Liver (tissue), 9 donors: Measurements from ENCODE around the gene TOLLIP. TPM values are rescaled to one million over a fixed set of nuclear protein-coding genes. Genes with fewer than 3 reads are reported as not detected.

Source experiments
- DNase-seq: peaks from one replicate; pipeline ENCODE4 v3.0.0-alpha.2; 2017; ENCODE audit warnings: low spot score
- H3K27ac ChIP-seq, 2 donors: one replicate each; pipeline ENCODE4 v1.7.0; 2013; ENCODE audit warnings: inconsistent platforms in 2 of 2, low read length in 2 of 2, control low read depth in 1 of 2, low read depth in 1 of 2, mild to moderate bottlenecking in 1 of 2
- H3K27me3 ChIP-seq, 4 donors: one replicate each; pipeline versions ENCODE4 v1.6.1 to v1.7.0; 2013; ENCODE audit warnings: low read length in 3 of 4, inconsistent platforms in 1 of 4, mild to moderate bottlenecking in 1 of 4, moderate library complexity in 1 of 4; ENCODE audit not compliant: control insufficient read depth in 4 of 4, insufficient read depth in 4 of 4
- H3K36me3 ChIP-seq, 4 donors: one replicate each; pipeline versions ENCODE4 v1.6.1 to v1.7.0; 2013; ENCODE audit warnings: low read length in 3 of 4, mild to moderate bottlenecking in 3 of 4, low read depth in 1 of 4, moderate library complexity in 1 of 4; ENCODE audit not compliant: control insufficient read depth in 4 of 4, insufficient read depth in 3 of 4
- H3K4me1 ChIP-seq, 4 donors: one replicate each; pipeline versions ENCODE4 v1.6.1 to v1.7.0; 2013; ENCODE audit warnings: low read length in 3 of 4, mild to moderate bottlenecking in 3 of 4, moderate library complexity in 1 of 4; ENCODE audit not compliant: control insufficient read depth in 4 of 4, insufficient read depth in 4 of 4
- H3K4me3 ChIP-seq, 3 donors: one replicate each; pipeline versions ENCODE4 v1.6.1 to v1.7.0; 2013; ENCODE audit warnings: low read length in 3 of 3, control low read depth in 1 of 3, low read depth in 1 of 3, mild to moderate bottlenecking in 1 of 3
- H3K9ac ChIP-seq, 2 donors: one replicate each; pipeline ENCODE4 v1.7.0; 2013; ENCODE audit warnings: low read length in 2 of 2, mild to moderate bottlenecking in 2 of 2, moderate library complexity in 2 of 2, control low read depth in 1 of 2, low read depth in 1 of 2
- H3K9me3 ChIP-seq, 4 donors: one replicate each; pipeline versions ENCODE4 v1.6.1 to v1.7.0; 2013; ENCODE audit warnings: low read length in 3 of 4; ENCODE audit not compliant: control insufficient read depth in 4 of 4
- ATF3 ChIP-seq: IDR thresholded peaks from 2 replicates; pipeline ENCODE4 v1.6.1; 2016; ENCODE audit warnings: antibody characterized with exemption
- EGR1 ChIP-seq, 2 donors: IDR thresholded peaks; 2 replicates each; pipeline ENCODE4 v1.6.1; 2016 to 2018; ENCODE audit warnings: antibody characterized with exemption in 2 of 2, low read depth in 2 of 2
- FOXA1 ChIP-seq: IDR thresholded peaks from 2 replicates; pipeline ENCODE4 v1.6.1; 2016; ENCODE audit warnings: antibody characterized with exemption
- FOXA2 ChIP-seq: IDR thresholded peaks from 2 replicates; pipeline ENCODE4 v1.6.1; 2016; ENCODE audit warnings: antibody characterized with exemption
- GABPA ChIP-seq, 2 donors: IDR thresholded peaks in 1 of 2; conservative IDR thresholded peaks in 1 of 2; 2 replicates each; pipeline ENCODE4 v1.6.1; 2016; ENCODE audit warnings: antibody characterized with exemption in 2 of 2, mild to moderate bottlenecking in 1 of 2, moderate library complexity in 1 of 2
- HNF4A ChIP-seq, 2 donors: conservative IDR thresholded peaks; 2 replicates each; pipeline ENCODE4 v1.6.1; 2016; ENCODE audit warnings: antibody characterized with exemption in 2 of 2, mild to moderate bottlenecking in 2 of 2
- JUND ChIP-seq, 2 donors: IDR thresholded peaks; 2 replicates each; pipeline ENCODE4 v1.6.1; 2016; ENCODE audit warnings: antibody characterized with exemption in 2 of 2
- NR2F2 ChIP-seq: IDR thresholded peaks from 2 replicates; pipeline ENCODE4 v1.6.1; 2016; ENCODE audit warnings: antibody characterized with exemption
- RAD21 ChIP-seq, 2 donors: IDR thresholded peaks; 2 replicates each; pipeline ENCODE4 v1.6.1; 2016; ENCODE audit warnings: antibody characterized with exemption in 2 of 2, mild to moderate bottlenecking in 2 of 2
- RXRA ChIP-seq, 2 donors: IDR thresholded peaks; 2 replicates each; pipeline ENCODE4 v1.6.1; 2017 to 2018; ENCODE audit warnings: antibody characterized with exemption in 2 of 2, mild to moderate bottlenecking in 1 of 2
- SP1 ChIP-seq: IDR thresholded peaks from 2 replicates; pipeline ENCODE4 v1.6.1; 2018; ENCODE audit warnings: antibody characterized with exemption, mild to moderate bottlenecking
- TAF1 ChIP-seq: conservative IDR thresholded peaks from 2 replicates; pipeline ENCODE4 v1.6.1; 2016; ENCODE audit warnings: antibody characterized with exemption, mild to moderate bottlenecking
- WGBS: extraction: QIAGEN DNeasy Blood & Tissue Kit; methylation state at CpG from one replicate; pipeline ENCODE4 v1.1.7; 2013; 5-methylcytosine and 5-hydroxymethylcytosine counted together
- polyA plus RNA-seq, 2 donors: library from polyadenylated mRNA; stranded (reverse) in 1 of 2; unstranded in 1 of 2; fragments of 200-250 nt in 1 of 2; fragments of >200 nt in 1 of 2; fragmentation: Nextera tagmentation in 1 of 2; extraction: Ambion mirVana in 1 of 2; gene quantifications; one replicate each; pipeline versions ENCODE4 v1.2.1 to v1.2.3, GENCODE V29; 2013 to 2015
- total RNA-seq, 2 donors: library from RNA; depleted of rRNA; stranded (reverse); fragments of >200 nt; gene quantifications; one replicate each; pipeline ENCODE4 v1.2.3, GENCODE V29; 2014
- TF ChIP-seq, protein P1 (sequence below): IDR thresholded peaks from 2 replicates; pipeline ENCODE4 v1.6.1; 2016; ENCODE audit warnings: antibody characterized with exemption
- TF ChIP-seq, protein P2 (sequence below): IDR thresholded peaks from 2 replicates; pipeline ENCODE4 v1.6.1; 2016; ENCODE audit warnings: antibody characterized with exemption, mild to moderate bottlenecking
- TF ChIP-seq, protein P3 (sequence below): fragments of 150-350 bp; IDR thresholded peaks from 2 replicates; pipeline ENCODE4 v1.5.1; 2017; ENCODE audit warnings: improper control_type of control experiment, low read depth, low read length; ENCODE audit not compliant: missing input control
- donor health status: healthy.
- donor health status: healthy.
- donor health status: healthy.
- donor health status: healthy.
- donor health status: healthy.

Gene TOLLIP
- total and polyA plus RNA-seq, 4 donors: 27.5 to 102 (median 72.9) TPM

DNA sequence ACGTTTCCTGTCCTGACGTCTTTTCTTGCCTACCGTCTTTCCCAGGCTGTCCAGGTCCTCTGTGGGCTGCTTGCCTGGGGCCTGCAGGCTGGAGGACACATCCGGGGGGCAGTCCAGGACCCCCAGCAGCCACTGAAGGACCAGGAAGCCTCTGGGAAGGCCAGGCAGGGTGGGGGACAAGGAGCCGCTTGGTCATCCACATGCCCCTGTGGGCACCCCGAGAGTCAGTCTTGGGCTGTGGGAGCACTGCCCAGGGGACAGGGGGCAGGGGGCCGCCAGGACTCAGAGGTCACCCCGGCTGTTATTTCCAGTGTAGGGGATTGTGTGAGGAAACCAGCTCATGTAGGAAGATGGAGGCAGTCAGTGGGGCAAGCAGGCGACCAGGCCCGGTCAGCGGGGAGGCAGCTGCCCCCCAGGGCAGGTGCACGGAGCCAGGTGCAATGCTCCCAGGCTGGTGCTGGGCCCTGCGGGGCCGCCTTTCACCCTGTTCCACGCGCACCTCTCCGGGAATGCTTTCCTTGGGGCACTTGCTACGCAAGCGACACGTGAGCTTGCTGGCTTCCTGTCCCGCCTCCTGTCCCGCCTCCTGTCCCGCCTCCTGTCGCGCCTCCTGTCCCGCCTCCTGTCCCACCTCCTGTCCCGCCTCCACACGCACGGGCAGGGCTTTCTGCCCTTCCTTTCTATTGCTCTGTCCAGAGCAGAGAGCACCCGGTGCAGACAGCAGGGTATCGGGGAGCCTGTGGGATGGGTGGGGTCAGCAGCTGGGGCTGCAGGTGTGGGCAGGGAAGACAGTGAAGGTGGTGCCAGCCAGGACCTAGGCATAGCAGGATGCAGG, 47.0 kb downstream of the TOLLIP start:
- 13% methylated on average over 31 of the region's 31 CpGs for WGBS
- Histone ChIP-seq H3K4me3 (peak overlapping the region; percentile 47 to 73 (median 57)), H3K9me3 (no peaks in the 10 kb centered on the region), H3K4me1 (peaks cover 8 to 18% (median 14%) of the 10 kb centered on the region in 4 donors), H3K27ac (peak overlapping the region; percentile 67 to 78), H3K36me3 (no peaks in the 10 kb centered on the region), H3K9ac (no peak overlapping the region), H3K27me3 (no peaks in the 10 kb centered on the region)
- TF ChIP-seq TAF1 (no peak), SP1 (peak; percentile 52), RAD21 (IDR thresholded peaks at IDR 0.05) (no peak), RXRA (IDR thresholded peaks at IDR 0.05) (peak in 1 of 2 donors; percentile 53), FOXA1 (no peak), FOXA2 (no peak), JUND (IDR thresholded peaks at IDR 0.05) (no peak), GABPA (IDR thresholded peaks at IDR 0.05 in 1 of 2, conservative IDR thresholded peaks at IDR 0.05 in 1 of 2) (peak in 1 of 2 donors; percentile 90)
- TF ChIP-seq, protein P1, sequence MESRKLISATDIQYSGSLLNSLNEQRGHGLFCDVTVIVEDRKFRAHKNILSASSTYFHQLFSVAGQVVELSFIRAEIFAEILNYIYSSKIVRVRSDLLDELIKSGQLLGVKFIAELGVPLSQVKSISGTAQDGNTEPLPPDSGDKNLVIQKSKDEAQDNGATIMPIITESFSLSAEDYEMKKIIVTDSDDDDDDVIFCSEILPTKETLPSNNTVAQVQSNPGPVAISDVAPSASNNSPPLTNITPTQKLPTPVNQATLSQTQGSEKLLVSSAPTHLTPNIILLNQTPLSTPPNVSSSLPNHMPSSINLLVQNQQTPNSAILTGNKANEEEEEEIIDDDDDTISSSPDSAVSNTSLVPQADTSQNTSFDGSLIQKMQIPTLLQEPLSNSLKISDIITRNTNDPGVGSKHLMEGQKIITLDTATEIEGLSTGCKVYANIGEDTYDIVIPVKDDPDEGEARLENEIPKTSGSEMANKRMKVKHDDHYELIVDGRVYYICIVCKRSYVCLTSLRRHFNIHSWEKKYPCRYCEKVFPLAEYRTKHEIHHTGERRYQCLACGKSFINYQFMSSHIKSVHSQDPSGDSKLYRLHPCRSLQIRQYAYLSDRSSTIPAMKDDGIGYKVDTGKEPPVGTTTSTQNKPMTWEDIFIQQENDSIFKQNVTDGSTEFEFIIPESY: no peak
- peak; percentile 85 for DNase-seq

- Histone ChIP-seq H3K36me3 (no peaks in the 10 kb centered on the region), H3K27ac (no peak overlapping the region), H3K4me1 (peaks cover 8 to 18% (median 14%) of the 10 kb centered on the region in 4 donors), H3K27me3 (no peaks in the 10 kb centered on the region), H3K9me3 (no peaks in the 10 kb centered on the region), H3K4me3 (no peak overlapping the region), H3K9ac (no peak overlapping the region)
- DNase-seq: no peak
- TF ChIP-seq SP1 (no peak), FOXA1 (no peak), JUND (IDR thresholded peaks at IDR 0.05) (no peak), EGR1 (IDR thresholded peaks at IDR 0.05; ENCODE audit: low read depth in 2 of 2) (no peak), TAF1 (no peak), GABPA (IDR thresholded peaks at IDR 0.05 in 1 of 2, conservative IDR thresholded peaks at IDR 0.05 in 1 of 2) (no peak), ATF3 (no peak), RAD21 (IDR thresholded peaks at IDR 0.05) (no peak), HNF4A (conservative IDR thresholded peaks at IDR 0.05) (no peak), NR2F2 (no peak)
- TF ChIP-seq, protein P2, sequence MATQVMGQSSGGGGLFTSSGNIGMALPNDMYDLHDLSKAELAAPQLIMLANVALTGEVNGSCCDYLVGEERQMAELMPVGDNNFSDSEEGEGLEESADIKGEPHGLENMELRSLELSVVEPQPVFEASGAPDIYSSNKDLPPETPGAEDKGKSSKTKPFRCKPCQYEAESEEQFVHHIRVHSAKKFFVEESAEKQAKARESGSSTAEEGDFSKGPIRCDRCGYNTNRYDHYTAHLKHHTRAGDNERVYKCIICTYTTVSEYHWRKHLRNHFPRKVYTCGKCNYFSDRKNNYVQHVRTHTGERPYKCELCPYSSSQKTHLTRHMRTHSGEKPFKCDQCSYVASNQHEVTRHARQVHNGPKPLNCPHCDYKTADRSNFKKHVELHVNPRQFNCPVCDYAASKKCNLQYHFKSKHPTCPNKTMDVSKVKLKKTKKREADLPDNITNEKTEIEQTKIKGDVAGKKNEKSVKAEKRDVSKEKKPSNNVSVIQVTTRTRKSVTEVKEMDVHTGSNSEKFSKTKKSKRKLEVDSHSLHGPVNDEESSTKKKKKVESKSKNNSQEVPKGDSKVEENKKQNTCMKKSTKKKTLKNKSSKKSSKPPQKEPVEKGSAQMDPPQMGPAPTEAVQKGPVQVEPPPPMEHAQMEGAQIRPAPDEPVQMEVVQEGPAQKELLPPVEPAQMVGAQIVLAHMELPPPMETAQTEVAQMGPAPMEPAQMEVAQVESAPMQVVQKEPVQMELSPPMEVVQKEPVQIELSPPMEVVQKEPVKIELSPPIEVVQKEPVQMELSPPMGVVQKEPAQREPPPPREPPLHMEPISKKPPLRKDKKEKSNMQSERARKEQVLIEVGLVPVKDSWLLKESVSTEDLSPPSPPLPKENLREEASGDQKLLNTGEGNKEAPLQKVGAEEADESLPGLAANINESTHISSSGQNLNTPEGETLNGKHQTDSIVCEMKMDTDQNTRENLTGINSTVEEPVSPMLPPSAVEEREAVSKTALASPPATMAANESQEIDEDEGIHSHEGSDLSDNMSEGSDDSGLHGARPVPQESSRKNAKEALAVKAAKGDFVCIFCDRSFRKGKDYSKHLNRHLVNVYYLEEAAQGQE: no peak
- TF ChIP-seq, protein P3, sequence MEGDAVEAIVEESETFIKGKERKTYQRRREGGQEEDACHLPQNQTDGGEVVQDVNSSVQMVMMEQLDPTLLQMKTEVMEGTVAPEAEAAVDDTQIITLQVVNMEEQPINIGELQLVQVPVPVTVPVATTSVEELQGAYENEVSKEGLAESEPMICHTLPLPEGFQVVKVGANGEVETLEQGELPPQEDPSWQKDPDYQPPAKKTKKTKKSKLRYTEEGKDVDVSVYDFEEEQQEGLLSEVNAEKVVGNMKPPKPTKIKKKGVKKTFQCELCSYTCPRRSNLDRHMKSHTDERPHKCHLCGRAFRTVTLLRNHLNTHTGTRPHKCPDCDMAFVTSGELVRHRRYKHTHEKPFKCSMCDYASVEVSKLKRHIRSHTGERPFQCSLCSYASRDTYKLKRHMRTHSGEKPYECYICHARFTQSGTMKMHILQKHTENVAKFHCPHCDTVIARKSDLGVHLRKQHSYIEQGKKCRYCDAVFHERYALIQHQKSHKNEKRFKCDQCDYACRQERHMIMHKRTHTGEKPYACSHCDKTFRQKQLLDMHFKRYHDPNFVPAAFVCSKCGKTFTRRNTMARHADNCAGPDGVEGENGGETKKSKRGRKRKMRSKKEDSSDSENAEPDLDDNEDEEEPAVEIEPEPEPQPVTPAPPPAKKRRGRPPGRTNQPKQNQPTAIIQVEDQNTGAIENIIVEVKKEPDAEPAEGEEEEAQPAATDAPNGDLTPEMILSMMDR: no peak
- WGBS: 92% methylated on average over 39 of the region's 39 CpGs
Measured at GRCh38 chr11:1261241-1262071, 48.0 kb downstream of the TOLLIP start.
